Nephron (organoid): ENCODE data around the gene CYBB.

Source experiments
- H3K27ac Mint-ChIP-seq, 3 experiments: 2 replicates each; pipeline ENCODE4 v1.8.0; 2020; ENCODE audit warnings: mixed read lengths in 3 of 3, mild to moderate bottlenecking in 2 of 3, moderate library complexity in 1 of 3
- H3K27me3 Mint-ChIP-seq: 2 replicates; pipeline ENCODE4 v1.8.0; 2021; ENCODE audit warnings: low read depth, mild to moderate bottlenecking, moderate library complexity, mixed read lengths
- H3K36me3 Mint-ChIP-seq: 2 replicates; pipeline ENCODE4 v1.8.0; 2020; ENCODE audit warnings: low read depth, mixed read lengths
- H3K4me1 Mint-ChIP-seq: 2 replicates; pipeline ENCODE4 v1.8.0; 2020; ENCODE audit warnings: mixed read lengths
- H3K4me3 Mint-ChIP-seq, 3 experiments: 2 replicates each; pipeline ENCODE4 v1.8.0; 2020; ENCODE audit warnings: mild to moderate bottlenecking in 3 of 3, mixed read lengths in 3 of 3, moderate library complexity in 2 of 3
- H3K9me3 Mint-ChIP-seq: 2 replicates; pipeline ENCODE4 v1.8.0; 2020; ENCODE audit warnings: mixed read lengths
- CTCF ChIP-seq, 3 experiments: fragments of 200-600 bp; sonication (generic); IDR thresholded peaks; one replicate each; pipeline ENCODE4 v1.5.0; 2021; ENCODE audit warnings: antibody characterized with exemption in 3 of 3; ENCODE audit not compliant: unreplicated experiment in 3 of 3

CYBB gene

GRCh38 chrX:37846141-37846540 lies 66.3 kb downstream of the CYBB start:
- Mint-ChIP-seq H3K27me3 (peaks cover 3% of the 10 kb centered on the region), H3K36me3 (no peaks in the 10 kb centered on the region), H3K9me3 (peaks cover 2% of the 10 kb centered on the region), H3K4me1 (no peaks in the 10 kb centered on the region), H3K27ac (peak overlapping the region in 2 of 3 experiments; percentile 60 to 73), H3K4me3 (peak overlapping the region; percentile 85 to 92 (median 91))
- TF ChIP-seq CTCF (IDR thresholded peaks at IDR 0.05; ENCODE audit: unreplicated experiment in 3 of 3): no peak

GRCh38 chrX:37846558-37846933 lies 66.7 kb downstream of the CYBB start:
- no peaks in the 10 kb centered on the region for H3K4me1 Mint-ChIP-seq
- no peak for TF ChIP-seq CTCF (IDR thresholded peaks at IDR 0.05; ENCODE audit: unreplicated experiment in 3 of 3)
- peaks cover 2% of the 10 kb centered on the region for H3K9me3 Mint-ChIP-seq
- peaks cover 3% of the 10 kb centered on the region for H3K27me3 Mint-ChIP-seq
- peak overlapping the region; percentile 85 to 92 (median 91) for H3K4me3 Mint-ChIP-seq
- no peaks in the 10 kb centered on the region for H3K36me3 Mint-ChIP-seq
- H3K27ac Mint-ChIP-seq: peak overlapping the region; percentile 22 to 73 (median 60)

- H3K27me3 Mint-ChIP-seq: peaks cover 3% of the 10 kb centered on the region
Observed at GRCh38 chrX:37846934-37847732, 67.3 kb downstream of the CYBB start, which contains the start of gene DYNLT3. Gene DYNLT3, minus strand, starts transcription at chrX:37847571. Its CDS starts 61 bp downstream, at chrX:37847510.

GRCh38 chrX:37847733-37848197 lies 67.9 kb downstream of the CYBB start:
- Mint-ChIP-seq H3K27me3 (peaks cover 3% of the 10 kb centered on the region), H3K4me1 (no peaks in the 10 kb centered on the region), H3K36me3 (no peaks in the 10 kb centered on the region), H3K27ac (peak overlapping the region; percentile 86 to 93 (median 87)), H3K9me3 (peaks cover 2% of the 10 kb centered on the region), H3K4me3 (peak overlapping the region; percentile 85 to 92 (median 91))
- TF ChIP-seq CTCF (IDR thresholded peaks at IDR 0.05; ENCODE audit: unreplicated experiment in 3 of 3): no peak

More at GRCh38 chrX:37846934-37847732, 67.3 kb downstream of the CYBB start, which contains the start of gene DYNLT3:
- no peaks in the 10 kb centered on the region for H3K4me1 Mint-ChIP-seq
- H3K9me3 Mint-ChIP-seq: peaks cover 2% of the 10 kb centered on the region
- peak within 1 kb of the TSS; percentile 86 to 93 (median 87) for H3K27ac Mint-ChIP-seq
- H3K4me3 Mint-ChIP-seq: peak within 1 kb of the TSS; percentile 85 to 92 (median 91)
- H3K36me3 Mint-ChIP-seq: no peaks in the 10 kb centered on the region
- TF ChIP-seq CTCF (IDR thresholded peaks at IDR 0.05; ENCODE audit: unreplicated experiment in 3 of 3): no peak

- Mint-ChIP-seq H3K36me3 (no peaks in the 10 kb centered on the region), H3K27me3 (no peaks in the 10 kb centered on the region), H3K9me3 (no peaks in the 10 kb centered on the region), H3K4me1 (no peaks in the 10 kb centered on the region), H3K4me3 (no peak overlapping the region), H3K27ac (no peak overlapping the region)
- no peak for TF ChIP-seq CTCF (IDR thresholded peaks at IDR 0.05; ENCODE audit: unreplicated experiment in 3 of 3)
Observed at GRCh38 chrX:37854148-37854547, 74.3 kb downstream of the CYBB start.
